Upper lobe of left lung (tissue), 6 donors: ENCODE data around the gene TRIM17. TPM values are rescaled to one million over a fixed set of nuclear protein-coding genes. Genes with fewer than 3 reads are reported as not detected.

ENCODE experiments used
- ATAC-seq, 2 donors: fragments of 200-7000 bp; cut with Tn5 transposase; one replicate each; pipeline ENCODE4 v1.9.1; 2022; ENCODE audit warnings: mild to moderate bottlenecking in 2 of 2, moderate library complexity in 2 of 2; ENCODE audit not compliant: low FRiP score in 2 of 2
- DNase-seq, 2 donors: peaks; one replicate each; pipeline ENCODE4 v3.0.0-alpha.2; 2019 to 2020
- H3K27ac ChIP-seq, 4 donors: fragments of 200-600 bp; sonication (generic); one replicate each; pipeline ENCODE4 v1.5.1; 2016 to 2019
- H3K27me3 ChIP-seq, 4 donors: fragments of 200-600 bp; sonication (generic); one replicate each; pipeline ENCODE4 v1.5.1; 2017 to 2019
- H3K36me3 ChIP-seq, 4 donors: fragments of 200-600 bp; sonication (generic); one replicate each; pipeline ENCODE4 v1.5.1; 2016 to 2019
- H3K4me1 ChIP-seq, 4 donors: fragments of 200-600 bp; sonication (generic); one replicate each; pipeline ENCODE4 v1.5.1; 2018 to 2019
- H3K4me3 ChIP-seq, 4 donors: fragments of 200-600 bp; sonication (generic); one replicate each; pipeline ENCODE4 v1.5.1; 2017 to 2019; ENCODE audit warnings: mild to moderate bottlenecking in 2 of 4, moderate library complexity in 1 of 4
- H3K9me3 ChIP-seq, 4 donors: fragments of 200-600 bp; sonication (generic); one replicate each; pipeline ENCODE4 v1.5.1; 2018 to 2019
- CTCF ChIP-seq, 6 experiments: fragments of 450-650 bp in 4 of 6; fragments of 200-600 bp in 2 of 6; sonication (generic) in 2 of 6; IDR thresholded peaks; one replicate each; pipeline ENCODE4 v1.5.1; 2016 to 2019; ENCODE audit warnings: antibody characterized with exemption in 6 of 6
- EP300 ChIP-seq, 4 donors: sonication (generic); formaldehyde crosslinking; IDR thresholded peaks; one replicate each; pipeline ENCODE4 v1.5.1; 2017; ENCODE audit warnings: antibody characterized with exemption in 4 of 4, control low read depth in 2 of 4
- POLR2A ChIP-seq, 4 donors: fragments of 450-650 bp; IDR thresholded peaks; one replicate each; pipeline ENCODE4 v1.5.1; 2016 to 2017; ENCODE audit warnings: antibody characterized with exemption in 4 of 4, mild to moderate bottlenecking in 2 of 4
- POLR2AphosphoS5 ChIP-seq, 2 donors: sonication (generic); formaldehyde crosslinking; IDR thresholded peaks; one replicate each; pipeline ENCODE4 v1.5.1; 2017; ENCODE audit warnings: antibody characterized with exemption in 2 of 2
- WGBS, 2 donors: methylation state at CpG; one replicate each; pipeline ENCODE4 v1.1.5; 2017 to 2018; 5-methylcytosine and 5-hydroxymethylcytosine counted together
- total RNA-seq, 6 donors: library from RNA; depleted of rRNA in 4 of 6; stranded (reverse); fragments of >200 nt in 4 of 6; gene quantifications; one replicate each; pipeline versions ENCODE4 v1.1.0 to v1.2.1, GENCODE V29; 2016 to 2021
- donor health status: DM: no; HTN: no; CAD: no; lungs with moderate emphysema.
- donor health status: DM: no; HTN: yes; CAD: no; lungs with severe emphysema.

TRIM17 gene
- total RNA-seq, 6 donors from 2014 or later = 1.2 to 21.0 (median 2.4) TPM

DNA sequence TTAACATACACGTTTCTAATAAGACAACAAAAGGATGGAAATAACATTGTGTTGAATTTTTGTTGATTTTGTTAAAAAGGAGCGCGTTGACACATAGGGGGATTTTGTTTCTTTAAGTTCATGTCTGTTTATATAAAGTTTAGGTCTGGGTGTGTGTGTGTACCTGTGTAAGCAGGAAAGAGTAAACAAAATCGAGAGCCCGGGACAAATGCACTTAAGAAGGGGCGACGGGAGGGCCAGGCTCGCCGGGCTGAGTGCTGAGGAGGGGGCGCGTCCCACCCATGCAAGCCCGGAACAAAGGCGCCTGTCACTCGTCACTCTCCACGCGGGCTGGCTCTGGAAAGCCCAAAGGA lies 28.8 kb upstream of the TRIM17 start:
- ATAC-seq = no peak
- DNase-seq = peak in 1 of 2 donors; percentile 74
- Histone ChIP-seq H3K27ac (no peak overlapping the region), H3K4me1 (peaks cover 10 to 16% (median 13%) of the 10 kb centered on the region in 4 donors), H3K36me3 (no peaks in the 10 kb centered on the region), H3K9me3 (no peaks in the 10 kb centered on the region), H3K4me3 (peak overlapping the region in 3 of 4 donors; percentile 24 to 40 (median 32)), H3K27me3 (peaks cover 0 to 21% (median 12%) of the 10 kb centered on the region in 4 donors)
- TF ChIP-seq EP300 (IDR thresholded peaks at IDR 0.05) (no peak), POLR2A (IDR thresholded peaks at IDR 0.05) (no peak), POLR2AphosphoS5 (IDR thresholded peaks at IDR 0.05) (no peak), CTCF (IDR thresholded peaks at IDR 0.05) (no peak)
- WGBS, 2 donors = 6 to 11% methylated on average over 16 of the region's 16 CpGs

GRCh38 chr1:228443395-228443794 lies 26.7 kb upstream of the TRIM17 start:
- Histone ChIP-seq H3K4me1 (peaks cover 10 to 16% (median 13%) of the 10 kb centered on the region in 4 donors), H3K27ac (no peak overlapping the region), H3K9me3 (no peaks in the 10 kb centered on the region), H3K36me3 (no peaks in the 10 kb centered on the region), H3K27me3 (peaks cover 0 to 23% (median 13%) of the 10 kb centered on the region in 4 donors), H3K4me3 (no peak overlapping the region)
- DNase-seq = no peak
- ATAC-seq = no peak
- no peak for TF ChIP-seq POLR2AphosphoS5 (IDR thresholded peaks at IDR 0.05)
- TF ChIP-seq EP300 (IDR thresholded peaks at IDR 0.05) = no peak
- no peak for TF ChIP-seq POLR2A (IDR thresholded peaks at IDR 0.05)
- TF ChIP-seq CTCF (IDR thresholded peaks at IDR 0.05) = no peak

- no peak overlapping the region for H3K4me3 ChIP-seq
- H3K9me3 ChIP-seq = no peaks in the 10 kb centered on the region
- no peaks in the 10 kb centered on the region for H3K36me3 ChIP-seq
- WGBS, 2 donors = 89 to 91% methylated on average over 9 of the region's 9 CpGs
- ATAC-seq = no peak
- peaks cover 0 to 15% (median 9%) of the 10 kb centered on the region in 4 donors for H3K27me3 ChIP-seq
- H3K4me1 ChIP-seq = peaks cover 6 to 9% (median 8%) of the 10 kb centered on the region in 4 donors
- H3K27ac ChIP-seq = no peak overlapping the region
- TF ChIP-seq POLR2AphosphoS5 (IDR thresholded peaks at IDR 0.05) (no peak), POLR2A (IDR thresholded peaks at IDR 0.05) (no peak), EP300 (IDR thresholded peaks at IDR 0.05) (no peak), CTCF (IDR thresholded peaks at IDR 0.05) (no peak)
- DNase-seq = no peak
Observed at GRCh38 chr1:228440761-228441500, 24.3 kb upstream of the TRIM17 start.

GRCh38 chr1:228438266-228438665 lies 21.6 kb upstream of the TRIM17 start:
- Histone ChIP-seq H3K4me1 (no peaks in the 10 kb centered on the region), H3K36me3 (no peaks in the 10 kb centered on the region), H3K27me3 (peaks cover 0 to 4% (median 0%) of the 10 kb centered on the region in 4 donors), H3K9me3 (no peaks in the 10 kb centered on the region), H3K4me3 (no peak overlapping the region), H3K27ac (no peak overlapping the region)
- 60% methylated on average over 1 of the region's 1 CpG; no CpG with 5 or more reads in 1 of the 2 donors for WGBS, 2 donors
- TF ChIP-seq EP300 (IDR thresholded peaks at IDR 0.05) (no peak), POLR2AphosphoS5 (IDR thresholded peaks at IDR 0.05) (no peak), POLR2A (IDR thresholded peaks at IDR 0.05) (no peak), CTCF (IDR thresholded peaks at IDR 0.05) (no peak)
- DNase-seq (no peak), ATAC-seq (no peak)
